GM13977 (cell line): Measurements from ENCODE around the gene HTR7.

Experiments used
- DNase-seq: peaks from one replicate; pipeline ENCODE4 v3.0.0; 2012; ENCODE audit warnings: low spot score
- CTCF ChIP-seq: IDR thresholded peaks from 2 replicates; pipeline ENCODE4 v1.5.1; 2012; ENCODE audit warnings: mild to moderate bottlenecking, control low read depth; ENCODE audit not compliant: insufficient read depth; ENCODE audit errors: extremely low read depth, missing control alignments
- in situ Hi-C: fragments of 300-500 bp; cut with MboI; formaldehyde crosslinking; loops from one replicate; pipeline ENCODE4 v1.12.0; 2022; ENCODE audit warnings: low sequenced_read_pairs, low pct_unique_long_range_greater_than_20kb, mixed read lengths, inconsistent platforms; ENCODE audit not compliant: unreplicated experiment

The HTR7 gene

GRCh38 chr10:90799172-90799571 is 58.7 kb downstream of the HTR7 start:
- TF ChIP-seq CTCF: no peak
- no peak for DNase-seq
- in situ Hi-C loops: no loop called here

GRCh38 chr10:90798482-90798881 is 59.4 kb downstream of the HTR7 start:
- no peak for TF ChIP-seq CTCF
- DNase-seq: no peak
- in situ Hi-C loops: no loop called here

- no peak for TF ChIP-seq CTCF
- in situ Hi-C loops: no loop called here
- DNase-seq: no peak
Observed at GRCh38 chr10:90790422-90790821, 67.4 kb downstream of the HTR7 start.

- no peak for DNase-seq
- in situ Hi-C loops: no loop called here
- TF ChIP-seq CTCF: no peak
Observed at GRCh38 chr10:90788968-90789367, 68.9 kb downstream of the HTR7 start.

- DNase-seq: no peak
- TF ChIP-seq CTCF: no peak
- in situ Hi-C loops: no loop called here
Observed at GRCh38 chr10:90788199-90788491, 69.7 kb downstream of the HTR7 start.

GRCh38 chr10:90787393-90788198 is 70.2 kb downstream of the HTR7 start:
- no peak for DNase-seq
- in situ Hi-C loops: no loop called here
- TF ChIP-seq CTCF: peak; percentile 74
